Measurements from ENCODE around the gene TEX2. TPM values are rescaled to one million over a fixed set of nuclear protein-coding genes. Genes with fewer than 3 reads are reported as not detected.

TEX2 gene
- total RNA-seq, 1 donor from 2014 or later = 15.9 TPM

DNA sequence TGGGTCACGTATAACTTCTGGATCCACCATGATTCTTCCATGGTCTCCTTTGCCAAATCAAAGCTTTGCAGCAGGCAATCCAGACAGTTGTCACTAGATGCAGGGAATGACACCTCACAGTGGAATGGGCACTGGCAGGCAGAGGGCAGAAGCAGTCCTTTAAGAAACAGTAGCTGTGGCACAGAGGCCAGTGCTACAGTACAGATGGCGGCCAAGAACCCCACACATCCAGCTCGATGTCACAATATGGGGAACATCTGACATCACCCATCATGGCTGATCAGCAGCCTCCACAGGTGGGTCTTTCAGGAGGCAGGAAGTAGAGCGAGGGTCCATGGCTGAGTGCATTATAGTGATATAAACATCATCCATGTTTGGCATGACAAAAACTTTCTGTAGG lies 114.4 kb downstream of the TEX2 start:
- intact Hi-C loops (cut with micrococcal nuclease) = loop anchor here (5.0 kb wide), 2 partner anchors 121 to 306 kb away; partner anchors contain the start of gene SMARCD2

DNA sequence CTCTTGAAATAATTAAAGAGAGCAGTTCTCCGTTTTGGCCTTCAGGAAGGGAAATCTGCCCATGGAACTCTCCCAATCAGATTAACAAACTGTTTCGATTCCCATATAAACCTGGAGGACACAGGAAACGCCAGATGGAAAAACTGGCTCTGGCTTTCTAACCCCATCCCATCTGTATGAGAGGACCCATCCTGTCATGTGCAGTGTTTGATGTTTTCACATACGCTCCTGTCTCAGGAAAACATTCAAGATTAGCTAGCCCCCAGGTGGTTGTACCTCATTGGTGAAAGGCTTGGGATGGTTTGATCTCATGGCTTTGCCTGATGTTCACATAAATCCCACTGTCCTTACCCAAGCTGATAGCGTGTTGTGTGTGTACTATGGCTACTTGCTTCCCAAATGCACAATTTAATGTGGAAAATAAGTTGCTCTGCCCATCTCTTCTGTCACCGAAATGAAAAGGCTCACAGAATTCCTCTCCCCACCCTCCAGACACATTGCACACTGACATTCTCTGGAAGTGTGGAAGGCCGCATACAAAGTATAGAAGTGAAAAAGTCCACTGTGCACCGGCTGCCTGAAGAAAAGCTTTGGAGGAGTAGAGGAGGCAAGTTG lies 114.9 kb downstream of the TEX2 start:
- intact Hi-C loops (cut with micrococcal nuclease) = loop anchor here (5.0 kb wide), 2 partner anchors 121 to 306 kb away; partner anchors contain the start of gene SMARCD2

DNA sequence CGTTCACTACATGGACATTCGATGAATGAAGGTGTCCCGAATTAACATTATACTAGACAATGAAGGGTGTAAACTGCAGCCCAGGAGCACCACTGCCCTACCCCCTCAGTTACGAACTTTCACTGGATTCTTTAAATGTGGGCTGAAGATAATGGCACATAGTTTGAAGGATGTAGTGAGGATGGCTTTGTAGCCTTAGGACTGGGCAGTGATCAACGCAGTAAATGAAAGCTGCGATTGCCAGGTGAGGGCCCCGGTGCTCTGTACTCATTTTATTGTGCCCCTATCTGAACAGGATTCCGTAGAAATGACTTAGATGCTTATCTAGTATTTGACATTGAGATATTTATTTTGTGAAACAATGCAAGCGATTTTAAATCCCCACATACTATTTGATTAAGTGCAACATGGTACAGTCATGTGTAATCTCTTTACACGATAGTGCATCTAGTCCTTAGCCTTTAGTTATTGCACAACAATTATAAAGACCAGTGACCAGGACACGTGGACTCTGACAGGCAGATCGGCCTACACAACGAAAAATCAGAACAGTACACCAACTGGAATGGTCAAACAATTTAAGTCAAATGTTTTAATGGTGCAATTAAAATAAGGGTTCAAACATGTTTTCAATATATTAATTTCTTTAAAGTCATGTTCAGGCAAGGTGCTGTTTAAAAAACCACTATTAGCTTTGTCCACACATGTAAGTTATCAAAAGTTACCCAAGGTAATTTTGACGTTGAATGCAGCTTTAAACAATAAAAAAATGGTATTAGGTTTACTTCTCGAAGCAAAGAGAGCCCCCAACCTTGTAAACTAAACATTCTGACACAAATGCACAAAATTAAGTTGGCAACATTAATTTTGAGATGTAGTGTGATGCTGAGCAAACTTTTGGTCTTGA lies 115.7 kb downstream of the TEX2 start:
- intact Hi-C loops (cut with micrococcal nuclease) = loop anchor here (2.0 to 5.0 kb wide), 3 partner anchors 120 to 407 kb away; partner anchors contain the start of genes SMARCD2 and STRADA

DNA sequence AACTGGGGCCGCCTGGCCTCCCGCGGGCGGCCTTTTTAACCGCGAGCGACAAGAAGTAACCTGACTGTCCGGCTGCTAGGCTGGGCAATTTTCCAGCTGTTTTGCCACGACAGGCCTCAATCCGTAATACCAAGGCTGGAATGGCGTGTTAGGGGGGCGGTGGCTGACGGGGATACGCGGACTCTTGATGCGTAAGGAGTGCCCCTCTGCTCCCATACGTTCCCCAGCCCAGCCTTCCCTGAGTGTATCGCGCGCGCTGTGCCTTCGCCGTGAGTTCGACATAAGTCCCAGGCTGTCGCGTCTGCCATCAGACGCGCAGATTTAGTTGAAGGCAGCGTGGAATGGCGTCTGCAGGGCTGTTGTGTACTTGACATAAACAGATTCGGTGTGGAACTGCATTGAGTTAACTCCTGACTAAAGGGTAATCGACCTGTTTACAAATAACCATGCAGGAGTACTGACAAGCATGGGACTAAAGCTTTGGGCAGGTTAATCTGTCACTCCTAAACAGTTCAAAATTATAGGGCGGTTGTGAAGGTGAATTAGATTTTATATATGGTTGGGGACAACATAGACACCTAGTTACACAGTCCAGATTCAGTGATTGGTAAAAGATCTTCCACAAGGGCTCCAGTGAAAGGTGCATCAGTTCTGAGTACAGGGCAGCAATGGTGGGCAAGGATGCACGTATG lies 116.5 kb downstream of the TEX2 start:
- intact Hi-C loops (cut with micrococcal nuclease) = loop anchor here (2.0 to 5.0 kb wide), 3 partner anchors 119 to 406 kb away; partner anchors contain the start of genes SMARCD2 and STRADA

DNA sequence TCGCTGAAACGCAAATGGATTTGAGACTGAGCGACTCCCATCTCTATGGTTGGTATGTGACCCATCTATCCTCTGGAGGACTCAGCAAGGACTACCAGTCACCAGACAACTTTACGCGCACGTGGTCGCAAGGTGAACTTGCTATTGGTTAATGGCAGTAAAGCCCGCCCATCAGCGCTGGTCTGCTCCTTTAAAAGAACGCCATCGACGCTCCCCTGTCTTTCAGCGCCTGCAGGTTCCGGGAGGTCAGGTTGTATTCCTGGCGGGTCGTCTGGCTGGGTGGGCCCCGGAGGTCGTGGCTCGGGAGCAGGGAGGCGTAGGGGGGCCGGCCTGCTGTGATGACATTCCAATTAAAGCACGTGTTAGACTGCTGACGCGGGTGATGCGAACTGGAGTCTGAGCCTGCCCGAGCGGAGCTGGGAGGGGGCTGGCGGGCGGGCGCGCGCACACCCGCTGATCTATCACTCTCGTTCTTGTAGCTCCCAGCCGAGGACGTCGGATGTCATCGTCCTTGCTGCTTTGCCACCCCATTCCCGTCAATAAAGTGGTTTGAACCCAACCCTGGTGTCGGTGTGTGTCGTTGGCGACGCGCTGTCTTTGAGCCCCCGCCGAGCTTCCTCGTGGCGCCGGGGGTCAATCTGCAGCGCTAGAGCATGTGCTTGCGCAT lies 117.2 kb downstream of the TEX2 start:
- intact Hi-C loops (cut with micrococcal nuclease) = loop anchor here (1.0 to 5.0 kb wide), 13 partner anchors 16 to 595 kb away; partner anchors contain the start of genes CCDC47, CEP95, DCAF7 and DDX5

DNA sequence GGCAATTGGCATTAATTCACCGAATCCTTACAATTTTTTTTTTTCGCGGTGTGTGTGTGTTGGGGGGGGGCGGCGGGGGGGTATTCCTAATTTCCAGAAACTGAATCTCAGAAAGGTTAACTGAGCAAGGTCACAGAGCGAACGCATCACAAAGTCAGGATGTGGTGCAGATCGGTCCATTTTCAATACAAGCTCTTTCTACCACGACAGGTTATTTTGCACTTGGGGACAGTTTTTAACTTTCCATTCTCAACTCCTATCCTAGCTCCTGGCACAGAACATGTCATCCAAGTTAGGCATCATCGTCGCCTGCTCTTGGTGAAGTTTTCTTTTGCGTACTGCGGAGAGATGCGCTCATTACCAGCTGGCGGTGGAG lies 117.7 kb downstream of the TEX2 start:
- intact Hi-C loops (cut with micrococcal nuclease) = loop anchor here (1.0 to 5.0 kb wide), 12 partner anchors 15 to 595 kb away; partner anchors contain the start of genes CCDC47, CEP95, DCAF7 and DDX5

DNA sequence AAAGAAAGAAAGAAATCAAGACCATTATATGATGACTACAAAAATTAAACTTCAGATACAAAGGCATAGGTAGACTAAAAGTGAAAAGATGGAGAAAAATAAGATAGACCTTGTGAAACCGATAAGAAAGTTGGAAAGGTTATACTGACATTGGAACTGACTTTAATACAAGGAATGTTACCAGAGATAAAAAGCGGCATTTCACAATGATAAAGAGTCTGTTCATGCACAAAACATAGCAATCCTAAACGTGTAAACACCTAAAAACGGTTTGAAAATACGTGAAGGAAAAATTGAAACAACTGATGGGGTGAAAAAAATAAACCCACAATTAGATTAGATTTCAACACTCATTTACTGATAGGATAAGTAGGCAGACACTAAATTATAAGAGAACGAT lies 123.5 kb downstream of the TEX2 start:
- intact Hi-C loops (cut with micrococcal nuclease) = loop anchor here (10.0 kb wide), 1 partner anchor 515 kb away; the partner anchor contains the start of gene MAP3K3

DNA sequence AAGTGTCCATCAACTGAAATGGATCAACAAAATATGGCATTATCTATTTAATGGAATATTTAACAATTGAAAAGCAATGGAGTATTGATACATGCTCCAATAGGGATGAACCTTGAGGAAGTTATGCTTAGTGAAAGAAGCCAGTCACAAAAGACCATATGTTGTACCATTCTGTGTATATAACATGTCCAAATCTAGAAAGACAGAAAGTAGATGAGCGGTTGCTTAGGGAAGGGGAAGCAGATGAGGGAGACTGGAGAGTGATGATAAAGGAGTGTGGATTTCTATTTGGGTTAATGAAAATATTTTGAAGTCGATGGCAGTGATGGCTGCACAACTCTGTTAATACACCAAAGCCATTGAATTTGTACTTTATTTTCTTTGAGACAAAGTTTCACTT lies 124.6 kb downstream of the TEX2 start:
- intact Hi-C loops (cut with micrococcal nuclease) = loop anchor here (10.0 kb wide), 1 partner anchor 514 kb away; the partner anchor contains the start of gene MAP3K3

DNA sequence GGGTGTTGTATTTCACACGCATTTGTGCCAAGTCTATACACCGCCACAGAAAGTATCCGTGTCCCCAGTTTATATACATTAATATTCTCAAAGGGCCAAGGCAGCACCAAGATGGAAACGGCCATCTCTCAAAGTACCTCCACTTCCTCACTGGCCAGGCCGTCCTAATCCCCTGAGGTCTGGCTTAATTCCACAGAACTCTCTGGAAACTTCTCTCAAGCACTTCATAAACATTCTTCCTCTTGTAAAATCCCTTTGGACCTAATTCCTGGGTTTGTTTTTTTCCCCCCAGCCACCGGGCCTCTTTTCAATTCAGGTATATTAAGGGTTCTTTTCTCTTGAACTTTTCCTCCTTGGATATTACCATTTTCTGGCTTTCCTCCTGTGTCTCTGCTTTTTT lies 128.1 kb downstream of the TEX2 start:
- intact Hi-C loops (cut with micrococcal nuclease) = loop anchor here (5.0 to 10.0 kb wide), 3 partner anchors 147 to 510 kb away; partner anchors contain the start of genes CCDC47, DDX42 and MAP3K3

DNA sequence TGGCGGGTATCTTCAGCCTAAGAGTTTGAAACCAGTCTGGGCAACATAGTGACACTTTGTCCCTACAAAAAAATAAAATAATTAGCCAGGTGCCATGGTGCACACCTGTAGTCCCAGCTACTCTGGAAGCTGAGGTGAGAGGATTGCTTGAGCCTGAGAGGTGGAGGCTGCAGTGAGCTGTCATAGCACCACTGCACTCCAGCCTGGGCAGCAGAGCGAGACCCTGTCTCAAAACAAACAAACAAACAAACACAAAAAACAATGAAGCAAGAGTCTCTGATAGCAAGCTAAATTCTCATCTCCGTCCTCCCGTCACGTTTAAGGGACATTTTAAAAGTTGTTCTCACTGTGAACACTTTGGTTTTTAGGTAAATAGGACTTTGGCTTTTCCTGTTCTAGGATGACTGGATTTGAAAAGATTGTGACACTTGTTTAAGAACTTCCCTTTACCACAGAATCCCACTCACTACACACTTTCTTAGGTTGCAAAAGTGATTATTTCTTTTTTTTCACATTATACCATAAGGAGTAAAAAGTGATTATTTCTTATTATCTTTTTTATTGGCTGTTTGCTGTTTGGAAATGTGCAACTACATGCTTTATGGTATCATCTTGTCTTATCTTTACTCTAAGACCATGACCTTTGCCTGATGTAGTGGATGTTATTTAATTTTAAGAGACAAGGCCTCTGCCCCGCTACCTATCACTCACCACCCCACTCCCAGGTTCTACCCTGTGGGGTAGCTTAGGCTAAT lies 128.7 kb downstream of the TEX2 start:
- intact Hi-C loops (cut with micrococcal nuclease) = loop anchor here (5.0 to 10.0 kb wide), 3 partner anchors 148 to 510 kb away; partner anchors contain the start of genes CCDC47, DDX42 and MAP3K3

DNA sequence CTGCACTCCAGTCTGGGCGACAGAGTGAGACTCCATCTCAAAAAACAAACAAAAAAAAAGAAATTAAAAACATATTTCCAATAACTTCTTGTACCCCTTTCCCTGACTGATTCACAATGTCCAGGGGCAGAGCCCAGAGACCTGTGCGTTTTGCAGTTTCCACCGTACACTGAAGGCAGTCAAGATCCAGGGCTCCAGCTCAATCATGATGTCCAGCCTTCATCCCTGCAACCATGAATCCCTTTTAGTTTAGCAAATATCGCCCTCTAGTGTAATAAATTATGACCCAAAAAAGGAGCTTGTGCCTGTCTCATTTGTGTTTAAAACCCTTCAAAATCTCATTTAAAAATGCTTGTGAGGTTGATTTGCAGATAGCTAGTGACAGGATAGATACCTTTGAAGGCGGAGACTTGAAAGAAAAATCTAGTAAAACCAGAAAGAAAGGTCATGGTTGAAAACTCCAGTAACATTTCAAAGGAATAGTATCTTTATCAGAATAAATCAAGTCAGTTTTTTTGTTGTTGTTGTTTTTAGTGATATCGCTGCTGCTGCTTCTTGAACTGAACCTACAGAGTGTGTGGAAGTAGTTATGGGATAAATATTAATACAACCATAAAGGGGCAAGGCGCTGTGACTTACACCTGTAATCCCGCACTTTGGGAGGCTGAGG lies 129.4 kb downstream of the TEX2 start:
- intact Hi-C loops (cut with micrococcal nuclease) = loop anchor here (1.0 to 10.0 kb wide), 8 partner anchors 70 to 509 kb away; partner anchors contain the start of genes CCDC47, CD79B, CSHL1 and DDX42

DNA sequence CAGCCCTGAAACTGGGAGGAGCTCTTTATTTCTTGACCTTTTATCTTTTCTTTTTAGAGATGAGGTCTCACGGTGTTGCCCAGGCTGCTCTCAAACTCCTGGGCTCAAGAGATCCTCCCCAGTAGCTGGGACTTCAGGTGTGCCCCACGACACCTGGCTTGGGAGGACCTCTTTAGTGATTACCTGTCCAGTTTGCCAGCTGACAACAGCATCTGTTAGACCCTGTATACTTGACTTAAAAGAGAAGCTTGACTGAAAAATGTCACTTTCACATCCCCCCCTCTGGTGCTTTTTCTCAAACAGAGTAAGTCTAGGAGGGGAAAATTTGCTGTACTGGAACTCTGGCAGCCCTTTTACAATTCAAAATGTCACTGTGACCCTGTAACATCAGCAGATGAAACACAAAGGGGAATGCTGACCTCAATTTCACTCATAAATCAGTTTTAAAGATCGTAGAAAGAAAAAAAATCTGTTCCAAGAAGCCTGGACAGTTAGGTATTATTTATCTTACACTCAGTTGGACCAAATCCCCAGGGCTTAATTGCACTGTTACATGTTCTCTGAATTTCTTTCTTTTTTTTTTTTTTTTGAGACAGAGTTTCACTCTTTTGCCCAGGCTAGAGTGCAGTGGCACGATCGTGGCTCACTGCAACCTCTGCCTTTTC lies 131.3 kb downstream of the TEX2 start:
- intact Hi-C loops (cut with micrococcal nuclease) = loop anchor here (2.0 to 10.0 kb wide), 4 partner anchors 151 to 507 kb away; partner anchors contain the start of genes CCDC47, CSHL1, DDX42 and MAP3K3

DNA sequence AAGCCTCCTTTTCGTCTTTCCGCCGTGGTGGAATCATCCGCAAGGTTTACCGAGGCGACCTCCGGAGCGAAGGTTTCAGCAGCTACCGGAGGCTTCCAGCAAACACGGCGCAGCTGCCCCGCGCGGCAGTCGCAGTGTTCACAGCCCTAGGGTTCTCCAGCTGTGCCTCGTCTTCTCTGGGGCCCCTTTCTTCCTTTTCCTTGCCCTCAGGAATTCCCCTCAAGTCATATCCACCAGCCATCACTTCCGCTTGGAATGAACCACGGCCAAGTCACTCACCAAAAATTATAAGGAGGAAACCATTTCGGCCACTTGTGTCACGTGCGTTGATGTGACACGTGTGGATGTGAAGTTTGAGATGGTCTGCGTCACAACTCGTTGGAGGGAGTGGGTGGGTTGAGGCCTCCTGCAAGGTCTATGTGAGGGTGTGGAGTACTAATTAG lies 132.5 kb downstream of the TEX2 start:
- intact Hi-C loops (cut with micrococcal nuclease) = loop anchor here (1.0 to 10.0 kb wide), 11 partner anchors 15 to 506 kb away; partner anchors contain the start of genes CCDC47, CEP95, DDX42 and DDX5

DNA sequence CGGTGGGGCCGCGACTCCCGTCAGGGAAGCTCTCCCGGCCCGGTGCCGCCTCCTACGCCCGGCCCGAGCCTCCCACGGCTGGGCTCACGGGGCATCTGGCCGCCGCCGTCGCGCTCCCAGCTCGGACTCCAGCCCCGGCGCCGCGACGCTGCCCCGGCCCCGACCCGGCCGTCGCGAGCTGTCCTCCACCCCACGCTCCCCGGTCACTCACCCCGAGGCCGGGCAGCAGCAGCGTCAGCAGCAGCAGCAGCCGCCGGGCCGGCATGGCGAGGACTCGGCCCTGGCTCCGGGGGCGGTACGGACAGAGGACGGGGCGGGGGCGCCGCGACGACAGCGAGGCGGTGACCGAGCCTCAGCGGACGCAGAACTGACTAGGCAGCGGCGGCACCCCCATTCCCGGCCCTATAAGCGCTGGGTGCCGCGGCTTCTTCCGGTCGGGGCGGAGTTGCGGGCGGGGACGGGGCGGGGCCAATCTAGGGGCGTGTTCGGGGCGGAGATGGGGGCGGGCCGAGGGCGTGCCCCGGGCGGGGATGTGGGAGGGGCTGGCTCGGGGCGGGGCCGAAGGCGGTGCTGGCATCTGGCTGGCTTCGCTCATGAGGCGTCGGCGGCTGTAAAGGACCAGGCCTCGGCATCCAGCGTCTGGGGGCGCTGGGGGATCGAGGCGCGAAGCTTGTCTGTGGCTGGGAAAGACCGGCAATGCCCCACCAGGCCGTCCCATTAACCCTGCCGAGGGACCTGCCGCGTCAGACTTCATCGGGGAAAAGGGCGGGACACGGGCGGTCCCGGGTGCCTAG lies 133.1 kb downstream of the TEX2 start, which contains the start of gene ERN1:
TSS of gene ERN1 (minus strand) at position 380 of the 794 bp plus-strand sequence. CDS start at position 265, 115 bp downstream.
- intact Hi-C loops (cut with micrococcal nuclease) = loop anchor here (1.0 to 10.0 kb wide), 11 partner anchors 15 to 505 kb away; partner anchors contain the start of genes CCDC47, CEP95, DDX42 and DDX5

DNA sequence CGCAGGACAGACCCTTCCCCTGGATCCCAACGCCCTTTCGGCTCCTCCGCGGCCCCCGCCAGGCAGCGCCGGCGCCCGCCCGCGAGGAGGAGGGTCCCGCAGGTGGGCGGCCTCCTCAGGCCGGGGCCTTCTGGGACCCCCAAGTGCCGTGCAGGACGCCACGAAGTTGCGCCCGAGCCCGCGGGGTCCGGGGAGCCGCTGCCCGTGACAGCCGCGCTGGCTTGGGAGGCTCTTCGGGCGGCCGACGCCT lies 133.6 kb downstream of the TEX2 start:
- intact Hi-C loops (cut with micrococcal nuclease) = no loop called here

DNA sequence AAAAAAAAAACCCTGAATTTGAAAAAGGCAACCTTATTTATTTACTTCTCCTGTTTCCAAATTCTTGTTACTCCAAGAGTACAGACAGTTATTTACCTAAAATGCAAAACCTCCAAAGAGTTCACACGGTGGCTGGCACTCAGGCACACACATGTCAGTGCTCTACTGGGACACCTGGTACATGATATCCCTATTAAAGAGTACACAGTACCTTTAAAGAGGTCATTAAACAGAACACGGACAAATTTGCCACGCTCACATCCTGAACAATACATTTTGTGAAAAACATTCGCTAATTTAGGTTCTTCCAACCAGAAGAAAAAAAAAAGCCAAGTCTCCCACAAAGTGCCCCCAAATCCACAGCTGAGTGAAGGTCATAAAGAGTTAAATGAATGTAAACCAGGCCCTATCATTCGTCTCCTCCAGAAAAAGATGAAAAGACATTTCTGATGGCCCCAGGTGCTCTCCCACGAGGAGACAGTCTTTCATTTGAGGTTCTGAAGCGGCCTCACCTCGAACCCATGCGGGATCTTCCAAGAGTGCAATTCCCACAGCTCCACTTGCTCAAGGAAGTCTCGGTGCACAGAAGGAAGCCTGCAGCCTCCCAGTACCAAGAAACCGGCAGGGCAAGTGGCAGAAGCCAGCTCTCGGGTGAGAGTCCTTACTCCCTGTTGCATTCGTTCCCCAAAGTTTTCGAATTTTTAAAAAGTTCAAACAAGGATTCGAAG lies 134.1 kb downstream of the TEX2 start:
- intact Hi-C loops (cut with micrococcal nuclease) = no loop called here

DNA sequence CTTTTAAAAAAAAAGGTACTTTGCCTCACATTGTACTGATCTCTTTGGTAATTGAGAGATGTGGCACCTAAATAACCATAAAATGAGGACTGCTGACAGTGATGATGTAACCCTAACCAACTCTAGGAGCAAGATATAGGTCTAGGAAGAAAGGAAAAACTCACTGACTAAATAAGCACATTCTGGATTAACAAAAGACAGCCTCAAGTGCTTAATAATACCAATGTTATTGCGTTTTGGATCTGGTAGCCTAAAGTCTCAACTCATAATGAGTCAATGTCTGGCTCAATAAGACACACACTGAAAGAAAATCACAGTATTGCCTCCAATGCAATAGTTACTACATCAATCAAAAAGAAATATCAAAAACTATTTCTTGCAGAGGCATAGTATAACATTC lies 136.1 kb downstream of the TEX2 start:
- intact Hi-C loops (cut with micrococcal nuclease) = no loop called here

Data from T-helper 1 cell treated with Interleukin-12 subunit alpha and Interleukin-12 subunit beta and Interleukin-4 antibody, amounts not matched to agents 30 ng/mL and 1 ng/mL, for 36 hours (primary cell).